Left kidney (tissue), 2 donors: ENCODE results near the gene LONP1. TPM values are rescaled to one million over a fixed set of nuclear protein-coding genes. Genes with fewer than 3 reads are reported as not detected.

Source experiments
- DNase-seq: peaks from one replicate; pipeline ENCODE4 v3.0.0-alpha.2; 2013
- polyA plus RNA-seq: library from polyadenylated mRNA; unstranded; fragments of 120-200 nt; gene quantifications from one replicate; pipeline ENCODE4 v1.2.1, GENCODE V29; 2013; ENCODE audit not compliant: insufficient read length

Gene LONP1
- polyA plus RNA-seq, 1 donor = 50.7 TPM

DNA sequence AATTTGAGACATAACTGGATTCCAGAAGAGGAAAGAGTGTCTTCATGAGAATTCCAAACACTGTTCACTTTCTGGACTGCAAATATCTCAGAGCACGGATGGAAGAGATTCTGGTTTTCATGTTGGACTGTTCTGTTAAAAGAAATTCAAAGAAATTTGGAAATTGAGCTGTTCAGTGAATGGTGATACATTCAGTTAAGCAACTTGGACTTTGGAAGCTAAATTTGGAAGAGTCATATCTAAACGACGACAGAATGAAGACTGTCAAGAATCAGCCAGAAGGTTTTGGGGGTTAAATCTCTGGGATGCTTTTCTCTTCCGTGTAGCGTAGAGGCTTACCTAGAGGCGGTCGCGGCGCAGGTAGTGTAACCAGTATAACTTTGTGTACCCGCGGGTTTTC lies 71.5 kb downstream of the LONP1 start:
- DNase-seq = no peak

DNA sequence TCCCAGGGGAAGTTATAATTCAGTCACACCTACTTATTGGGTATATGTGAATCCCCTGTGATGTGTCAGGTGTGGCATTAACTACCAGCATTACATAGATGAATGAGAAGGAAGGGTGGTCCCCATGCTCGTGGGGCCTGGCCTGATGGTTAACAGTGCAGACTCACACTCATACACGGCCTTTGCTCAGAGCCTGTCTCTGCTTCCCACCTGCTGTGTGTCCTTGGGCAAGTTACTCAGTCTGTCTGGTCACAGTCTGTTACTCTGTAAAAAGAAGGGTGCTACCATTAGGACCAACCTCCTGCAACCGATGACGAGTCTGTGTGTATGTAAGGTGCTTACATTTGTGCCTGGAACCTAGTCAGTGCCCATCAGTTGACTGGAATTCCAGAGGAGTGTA lies 73.2 kb downstream of the LONP1 start:
- no peak for DNase-seq

DNA sequence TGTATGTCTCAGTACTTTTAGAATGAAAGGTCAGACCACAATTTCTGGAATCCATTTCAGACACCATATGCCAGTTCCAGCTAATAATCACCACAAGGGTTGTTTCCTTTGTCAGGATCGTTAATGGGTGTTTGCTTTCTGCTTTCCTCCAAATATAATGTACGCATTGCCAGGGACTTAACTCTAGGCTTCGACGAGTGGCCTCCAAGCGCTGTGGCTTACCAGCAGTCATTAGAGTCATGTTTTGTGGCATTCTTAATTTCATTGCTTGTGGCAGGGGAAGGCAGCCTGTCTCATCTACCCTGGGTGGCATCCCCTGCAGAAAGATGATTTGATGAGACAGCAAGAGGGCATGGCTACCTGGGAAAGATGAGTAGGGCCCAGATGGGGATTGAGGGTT lies 74.5 kb downstream of the LONP1 start:
- no peak for DNase-seq

DNA sequence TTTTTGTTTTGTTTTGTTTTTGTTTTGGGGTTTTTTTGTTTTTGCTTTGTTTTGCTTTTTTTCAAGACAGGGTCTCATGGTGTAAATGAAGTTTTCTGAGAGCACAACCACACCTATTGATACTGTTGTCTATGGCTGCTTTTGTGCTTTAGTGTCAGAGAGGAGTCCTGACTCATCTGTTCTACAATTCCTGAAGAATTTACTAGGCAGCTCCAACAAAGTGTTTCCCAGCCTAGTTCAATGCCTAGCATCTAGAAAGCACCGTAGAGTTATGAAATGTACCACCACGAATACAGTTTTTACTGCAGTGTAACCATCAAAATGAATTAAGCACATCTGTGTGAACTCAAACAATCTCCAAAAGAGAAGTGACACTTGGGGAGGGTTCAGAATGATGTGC lies 75.9 kb downstream of the LONP1 start:
- no peak for DNase-seq

DNA sequence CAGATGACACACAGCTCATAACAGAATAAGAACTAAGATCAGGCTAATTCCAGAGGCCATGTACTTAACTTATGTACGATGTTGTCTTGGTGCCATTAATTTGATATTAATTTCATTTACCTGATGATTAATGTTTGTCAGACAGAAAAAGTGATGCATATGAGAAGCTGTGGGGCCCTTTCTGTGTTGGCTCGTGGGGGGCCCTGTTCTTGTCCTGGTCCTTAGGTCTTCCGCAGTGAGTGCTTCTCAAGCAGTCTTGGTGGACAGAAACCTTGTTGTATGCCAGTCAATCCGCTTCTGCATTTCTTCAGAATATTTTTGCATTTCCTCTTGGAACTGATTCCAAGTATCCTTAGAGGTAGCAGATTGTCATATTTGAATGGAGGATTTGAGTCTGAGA lies 76.9 kb downstream of the LONP1 start:
- no peak for DNase-seq

DNA sequence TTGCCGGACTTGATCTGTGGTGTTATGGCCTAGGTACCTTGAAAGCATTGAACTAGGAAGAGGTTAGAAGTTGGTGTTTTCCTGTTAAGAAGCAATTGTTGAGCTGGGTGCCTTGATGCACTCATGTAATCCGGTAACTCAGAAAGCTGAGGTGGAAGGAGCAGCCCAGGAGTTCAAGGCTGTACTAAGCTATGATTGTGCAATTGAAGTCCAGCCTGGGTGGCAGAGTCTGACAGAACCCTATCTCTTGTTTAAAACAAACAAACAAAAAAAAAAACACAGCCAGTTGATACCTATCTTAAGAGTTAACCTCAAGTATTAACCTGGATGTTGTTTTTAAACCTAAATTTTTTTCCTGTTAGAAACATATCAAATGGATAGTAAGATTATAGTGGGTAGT lies 77.7 kb downstream of the LONP1 start:
- no peak for DNase-seq

Other genes with a start within 250 kb of the LONP1 start
- gene TINCR, start 152.2 kb downstream of the LONP1 start, polyA plus RNA-seq = 0.63 TPM
- 118 TPM for gene SAFB2, start 97.4 kb downstream of the LONP1 start, polyA plus RNA-seq
- gene SAFB, start 97.1 kb downstream of the LONP1 start, polyA plus RNA-seq = 192 TPM
- 28.9 TPM for gene MICOS13, start 39.6 kb downstream of the LONP1 start, polyA plus RNA-seq
- 8.9 TPM for gene HSD11B1L, start 39.1 kb downstream of the LONP1 start, polyA plus RNA-seq
- gene RPL36, start 29.9 kb downstream of the LONP1 start, polyA plus RNA-seq = 513 TPM
- gene CATSPERD, start 491 bp upstream of the LONP1 start, polyA plus RNA-seq = not detected
- 2.8 TPM for gene PRR22, start 64.6 kb upstream of the LONP1 start, polyA plus RNA-seq
- gene DUS3L, start 71.0 kb upstream of the LONP1 start, polyA plus RNA-seq = 26.2 TPM
- 2.6 TPM for gene NRTN, start 84.9 kb upstream of the LONP1 start, polyA plus RNA-seq
- gene FUT6, start 119.6 kb upstream of the LONP1 start, polyA plus RNA-seq = 13.4 TPM
- 1.2 TPM for gene FUT3, start 131.3 kb upstream of the LONP1 start, polyA plus RNA-seq
- gene FUT5, start 150.4 kb upstream of the LONP1 start, polyA plus RNA-seq = not detected
- 120 TPM for gene NDUFA11, start 183.6 kb upstream of the LONP1 start, polyA plus RNA-seq
- 8.7 TPM for gene VMAC, start 184.7 kb upstream of the LONP1 start, polyA plus RNA-seq
- 21.8 TPM for gene CAPS, start 194.1 kb upstream of the LONP1 start, polyA plus RNA-seq